Nephron (organoid): ENCODE data around the gene LMBRD2.

Experiments
- H3K27ac Mint-ChIP-seq, 3 experiments: 2 replicates each; pipeline ENCODE4 v1.8.0; 2020; ENCODE audit warnings: mixed read lengths in 3 of 3, mild to moderate bottlenecking in 2 of 3, moderate library complexity in 1 of 3
- H3K27me3 Mint-ChIP-seq: 2 replicates; pipeline ENCODE4 v1.8.0; 2021; ENCODE audit warnings: low read depth, mild to moderate bottlenecking, moderate library complexity, mixed read lengths
- H3K36me3 Mint-ChIP-seq: 2 replicates; pipeline ENCODE4 v1.8.0; 2020; ENCODE audit warnings: low read depth, mixed read lengths
- H3K4me1 Mint-ChIP-seq: 2 replicates; pipeline ENCODE4 v1.8.0; 2020; ENCODE audit warnings: mixed read lengths
- H3K4me3 Mint-ChIP-seq, 3 experiments: 2 replicates each; pipeline ENCODE4 v1.8.0; 2020; ENCODE audit warnings: mild to moderate bottlenecking in 3 of 3, mixed read lengths in 3 of 3, moderate library complexity in 2 of 3
- H3K9me3 Mint-ChIP-seq: 2 replicates; pipeline ENCODE4 v1.8.0; 2020; ENCODE audit warnings: mixed read lengths
- CTCF ChIP-seq, 3 experiments: fragments of 200-600 bp; sonication (generic); IDR thresholded peaks; one replicate each; pipeline ENCODE4 v1.5.0; 2021; ENCODE audit warnings: antibody characterized with exemption in 3 of 3; ENCODE audit not compliant: unreplicated experiment in 3 of 3

Gene LMBRD2

GRCh38 chr5:36177154-36177553 lies 25.5 kb upstream of the LMBRD2 start:
- Mint-ChIP-seq H3K27me3 (no peaks in the 10 kb centered on the region), H3K36me3 (peaks cover 68% of the 10 kb centered on the region), H3K9me3 (no peaks in the 10 kb centered on the region), H3K4me1 (no peaks in the 10 kb centered on the region), H3K4me3 (no peak overlapping the region), H3K27ac (no peak overlapping the region)
- no peak for TF ChIP-seq CTCF (IDR thresholded peaks at IDR 0.05; ENCODE audit: unreplicated experiment in 3 of 3)

DNA sequence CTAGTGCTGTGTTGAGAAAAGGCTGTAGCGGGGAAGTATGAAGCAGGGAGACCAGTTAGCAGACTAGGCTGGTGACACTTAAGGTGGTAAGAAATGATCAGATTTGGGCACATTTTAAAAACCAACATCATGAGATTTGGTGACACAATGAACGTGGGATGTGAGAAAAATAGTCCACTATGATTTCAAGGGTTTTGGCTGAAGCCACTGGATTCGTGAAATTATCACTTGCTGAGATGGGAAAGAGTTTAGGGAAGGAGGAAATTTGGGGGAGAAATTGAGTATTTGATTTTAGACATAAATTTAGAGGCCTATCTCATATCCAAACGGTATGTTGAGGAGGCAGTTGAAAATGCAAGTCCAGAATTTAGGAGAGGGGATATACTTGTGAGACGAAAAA lies 23.4 kb upstream of the LMBRD2 start:
- H3K27me3 Mint-ChIP-seq = no peaks in the 10 kb centered on the region
- no peaks in the 10 kb centered on the region for H3K9me3 Mint-ChIP-seq
- peak overlapping the region in 2 of 3 experiments; percentile 0 to 3 for H3K27ac Mint-ChIP-seq
- TF ChIP-seq CTCF (IDR thresholded peaks at IDR 0.05; ENCODE audit: unreplicated experiment in 3 of 3) = no peak
- peaks cover 67% of the 10 kb centered on the region for H3K36me3 Mint-ChIP-seq
- no peak overlapping the region for H3K4me3 Mint-ChIP-seq
- no peaks in the 10 kb centered on the region for H3K4me1 Mint-ChIP-seq

- Mint-ChIP-seq H3K36me3 (peaks cover 65% of the 10 kb centered on the region), H3K27me3 (no peaks in the 10 kb centered on the region), H3K4me1 (no peaks in the 10 kb centered on the region), H3K9me3 (no peaks in the 10 kb centered on the region), H3K27ac (no peak overlapping the region), H3K4me3 (no peak overlapping the region)
- no peak for TF ChIP-seq CTCF (IDR thresholded peaks at IDR 0.05; ENCODE audit: unreplicated experiment in 3 of 3)
These were observed 22.4 kb upstream of the LMBRD2 start for GRCh38 chr5:36174119-36174518.

DNA sequence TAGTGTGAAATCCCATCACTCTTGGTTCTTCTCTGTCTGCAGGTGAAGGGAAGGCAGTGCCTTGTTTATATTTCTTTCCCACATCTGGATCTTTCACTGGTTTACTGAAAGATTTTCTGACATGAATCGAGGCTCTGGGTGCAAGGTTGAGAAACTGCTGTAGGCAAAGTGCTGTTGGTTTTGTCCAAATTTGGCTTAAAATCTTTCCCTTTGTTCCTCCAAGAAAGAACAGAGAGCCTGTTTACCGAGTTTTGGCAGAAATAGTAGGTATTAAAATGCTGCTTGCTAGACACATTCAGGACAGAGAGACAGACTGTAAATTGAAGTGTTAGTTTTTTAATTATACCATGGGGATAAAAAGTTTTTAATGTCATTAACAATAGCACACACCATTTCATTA lies 21.7 kb upstream of the LMBRD2 start:
- no peak overlapping the region for H3K4me3 Mint-ChIP-seq
- peaks cover 66% of the 10 kb centered on the region for H3K36me3 Mint-ChIP-seq
- H3K4me1 Mint-ChIP-seq = no peaks in the 10 kb centered on the region
- no peak overlapping the region for H3K27ac Mint-ChIP-seq
- TF ChIP-seq CTCF (IDR thresholded peaks at IDR 0.05; ENCODE audit: unreplicated experiment in 3 of 3) = no peak
- no peaks in the 10 kb centered on the region for H3K9me3 Mint-ChIP-seq
- no peaks in the 10 kb centered on the region for H3K27me3 Mint-ChIP-seq

DNA sequence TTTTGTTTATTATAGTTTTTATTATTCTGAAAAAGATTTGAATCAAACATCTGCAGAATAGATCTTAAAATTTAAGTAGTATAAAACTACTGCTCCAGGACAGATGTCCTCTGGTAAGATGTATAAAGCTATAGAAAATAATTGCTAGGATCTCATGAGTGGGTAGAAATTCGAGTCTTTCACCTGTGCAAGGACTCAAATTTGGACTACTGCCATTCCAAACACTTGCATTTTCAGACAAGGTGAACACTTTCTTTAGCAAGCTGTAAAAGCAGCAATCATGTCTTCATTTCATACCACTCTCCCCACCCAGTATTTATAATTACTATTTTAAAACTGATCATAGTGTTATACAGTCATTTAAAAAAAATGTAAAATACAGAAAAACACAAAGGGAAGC lies 20.9 kb upstream of the LMBRD2 start:
- no peak overlapping the region for H3K4me3 Mint-ChIP-seq
- no peak for TF ChIP-seq CTCF (IDR thresholded peaks at IDR 0.05; ENCODE audit: unreplicated experiment in 3 of 3)
- H3K4me1 Mint-ChIP-seq = no peaks in the 10 kb centered on the region
- H3K27me3 Mint-ChIP-seq = no peaks in the 10 kb centered on the region
- H3K36me3 Mint-ChIP-seq = peaks cover 70% of the 10 kb centered on the region
- H3K9me3 Mint-ChIP-seq = no peaks in the 10 kb centered on the region
- no peak overlapping the region for H3K27ac Mint-ChIP-seq

GRCh38 chr5:36170832-36171424 lies 19.2 kb upstream of the LMBRD2 start:
- Mint-ChIP-seq H3K9me3 (no peaks in the 10 kb centered on the region), H3K4me1 (no peaks in the 10 kb centered on the region), H3K4me3 (no peak overlapping the region), H3K36me3 (peaks cover 76% of the 10 kb centered on the region), H3K27me3 (no peaks in the 10 kb centered on the region), H3K27ac (no peak overlapping the region)
- TF ChIP-seq CTCF (IDR thresholded peaks at IDR 0.05; ENCODE audit: unreplicated experiment in 3 of 3) = no peak
